Stimulated activated naive B cell treated with anti-CD40 and anti-IgM and Interleukin-4, amounts not matched to agents 10 μg/mL and 1 μg/mL and 100 μg/mL, for 72 hours (primary cell): ENCODE data around the gene NCKAP1.
"Not testable (repeated sequence)": the region's sequence is repeated elsewhere in the genome, so short reads cannot be mapped to it uniquely, and the experiment has no call there.

Experiments
- ATAC-seq, 2 donors: fragments of 150-1000 bp; cut with Tn5 transposase; replicated peaks; 2 replicates each; pipeline ENCODE4 v1.10.0; 2021; ENCODE audit warnings: moderate library complexity in 1 of 2
- DNase-seq: peaks from one replicate; pipeline ENCODE4 v3.0.0; 2021
- H3K27ac Mint-ChIP-seq: one replicate; pipeline ENCODE4 v1.8.0; 2022; ENCODE audit warnings: mild to moderate bottlenecking, mixed read lengths
- H3K27me3 Mint-ChIP-seq, 2 donors: one replicate each; pipeline ENCODE4 v1.8.0; 2022; ENCODE audit warnings: mixed read lengths in 2 of 2
- H3K36me3 Mint-ChIP-seq, 2 donors: one replicate each; pipeline ENCODE4 v1.8.0; 2022; ENCODE audit warnings: mixed read lengths in 2 of 2, mild to moderate bottlenecking in 1 of 2
- H3K4me1 Mint-ChIP-seq, 2 donors: one replicate each; pipeline ENCODE4 v1.8.0; 2022; ENCODE audit warnings: mixed read lengths in 2 of 2, mild to moderate bottlenecking in 1 of 2
- H3K4me3 Mint-ChIP-seq, 2 donors: one replicate each; pipeline ENCODE4 v1.8.0; 2022; ENCODE audit warnings: mild to moderate bottlenecking in 2 of 2, mixed read lengths in 2 of 2, moderate library complexity in 1 of 2
- H3K9me3 Mint-ChIP-seq, 2 donors: one replicate each; pipeline ENCODE4 v1.8.0; 2022; ENCODE audit warnings: mixed read lengths in 2 of 2, mild to moderate bottlenecking in 1 of 2

The NCKAP1 gene

DNA sequence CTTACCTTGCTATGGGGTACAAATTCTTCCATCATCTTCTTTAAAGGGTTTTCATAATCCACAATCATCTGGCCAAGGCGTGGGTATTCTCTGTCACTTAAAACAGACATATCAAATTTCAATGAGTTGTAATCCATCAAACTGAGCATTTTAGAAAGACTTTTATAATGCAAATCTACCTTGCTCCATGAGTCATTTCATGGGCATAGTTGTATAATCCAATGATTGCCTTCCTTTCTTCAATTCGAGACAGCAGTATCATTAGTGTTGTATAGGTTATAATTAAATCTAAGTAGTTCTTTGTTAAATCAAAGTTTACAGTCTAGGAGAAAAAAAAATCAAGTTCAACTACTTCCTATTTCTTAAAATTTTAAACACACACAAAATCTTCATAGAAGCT, 36.3 kb downstream of the NCKAP1 start:
- no peak overlapping the region for H3K4me3 Mint-ChIP-seq
- no peak for ATAC-seq
- H3K27me3 Mint-ChIP-seq, result peaks cover 26 to 48% of the 10 kb centered on the region in 2 donors
- no peaks in the 10 kb centered on the region for H3K4me1 Mint-ChIP-seq
- H3K36me3 Mint-ChIP-seq, result no peaks in the 10 kb centered on the region
- no peak overlapping the region for H3K27ac Mint-ChIP-seq
- no peak for DNase-seq
- H3K9me3 Mint-ChIP-seq, result no peaks in the 10 kb centered on the region

DNA sequence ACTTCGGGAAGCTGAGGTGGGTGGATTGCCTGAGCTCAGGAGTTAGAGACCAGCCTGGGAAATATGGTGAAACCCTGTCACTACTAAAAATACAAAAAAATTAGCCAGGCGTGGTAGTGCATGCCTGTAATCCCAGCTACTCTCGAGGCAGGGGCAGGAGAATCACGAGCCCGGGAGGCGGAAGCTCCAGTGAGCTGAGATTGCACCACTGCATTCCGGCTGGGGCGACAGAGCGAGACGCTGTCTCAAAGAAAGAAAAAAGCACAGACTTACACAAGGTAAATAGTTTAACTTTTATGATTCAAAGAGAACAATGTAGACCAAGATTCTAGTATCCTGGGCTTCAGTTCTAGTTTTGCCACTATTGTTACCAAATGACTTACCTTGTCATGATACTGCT, 37.4 kb downstream of the NCKAP1 start:
- DNase-seq, result no peak
- no peak for ATAC-seq
- H3K36me3 Mint-ChIP-seq, result no peaks in the 10 kb centered on the region
- H3K27me3 Mint-ChIP-seq, result peaks cover 27 to 53% of the 10 kb centered on the region in 2 donors
- no peak overlapping the region for H3K27ac Mint-ChIP-seq
- no peaks in the 10 kb centered on the region for H3K9me3 Mint-ChIP-seq
- no peaks in the 10 kb centered on the region for H3K4me1 Mint-ChIP-seq
- H3K4me3 Mint-ChIP-seq, result no peak overlapping the region

DNA sequence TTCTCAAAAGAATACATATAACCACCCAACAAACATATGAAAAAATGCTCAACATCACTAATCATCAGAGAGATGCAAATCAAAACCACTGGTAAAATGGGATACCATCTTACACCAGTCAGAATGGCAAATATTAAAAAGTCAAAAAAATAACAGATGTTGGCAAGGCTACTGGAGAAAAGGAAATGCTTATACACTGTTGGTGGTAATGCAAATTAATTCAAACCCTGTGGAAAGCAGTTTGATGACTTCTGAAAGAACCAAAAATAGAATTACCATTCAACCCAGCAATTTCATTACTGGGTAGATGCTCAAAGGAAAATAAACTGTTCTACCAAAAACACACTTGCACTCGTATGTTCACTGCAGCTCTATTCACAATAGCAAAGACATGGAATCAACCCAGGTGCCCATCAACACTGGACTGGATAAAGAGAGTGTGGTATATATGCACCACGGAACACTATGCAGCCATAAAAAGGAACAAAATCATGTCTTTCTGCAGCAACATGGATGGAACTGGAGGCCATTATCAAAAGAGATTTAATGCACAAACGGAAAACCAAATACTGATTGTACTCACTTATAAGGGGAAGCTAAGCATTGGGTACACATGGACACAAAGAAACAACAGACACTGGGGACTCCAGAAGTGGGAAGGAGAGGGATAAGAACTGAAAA, 38.8 kb downstream of the NCKAP1 start:
- Mint-ChIP-seq H3K27ac (no peak overlapping the region), H3K4me3 (no peak overlapping the region), H3K27me3 (peaks cover 24 to 46% of the 10 kb centered on the region in 2 donors), H3K9me3 (no peaks in the 10 kb centered on the region), H3K4me1 (no peaks in the 10 kb centered on the region), H3K36me3 (no peaks in the 10 kb centered on the region)
- ATAC-seq (no peak), DNase-seq (no peak)

DNA sequence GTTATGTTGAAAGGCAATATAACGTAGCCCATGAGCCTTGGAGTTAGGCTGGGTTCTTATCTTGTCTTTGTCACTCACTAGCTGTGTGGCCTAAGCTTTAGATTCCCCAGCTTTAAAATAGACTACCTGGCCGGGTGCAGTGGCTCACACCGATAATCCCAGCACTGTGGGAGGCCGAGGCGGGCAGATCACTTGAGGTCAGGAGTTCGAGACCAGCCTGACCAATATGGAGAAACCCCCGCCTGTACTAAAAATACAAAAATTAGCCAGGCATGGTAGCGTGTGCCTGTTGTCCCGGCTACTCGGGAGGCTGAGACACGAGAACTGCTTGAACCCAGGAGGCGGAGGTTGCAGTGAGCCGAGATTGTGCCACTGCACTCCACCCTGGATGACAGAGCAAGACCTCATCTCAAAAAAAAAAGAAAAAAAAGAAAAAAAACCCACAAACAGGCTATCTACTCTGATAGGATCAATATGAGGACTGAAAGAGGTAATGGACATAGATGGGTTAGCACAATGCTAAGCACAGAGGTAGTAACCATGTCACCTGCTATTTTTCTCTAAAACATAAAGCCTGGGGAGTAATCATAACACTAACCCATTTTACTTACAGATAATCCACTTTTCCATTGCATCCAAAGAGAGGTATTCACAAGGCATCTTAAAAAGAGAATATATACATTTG, 43.9 kb downstream of the NCKAP1 start:
- H3K36me3 Mint-ChIP-seq, result no peaks in the 10 kb centered on the region
- DNase-seq (no peak), ATAC-seq (no peak)
- peaks cover 19 to 33% of the 10 kb centered on the region in 2 donors for H3K27me3 Mint-ChIP-seq
- no peaks in the 10 kb centered on the region for H3K9me3 Mint-ChIP-seq
- H3K4me1 Mint-ChIP-seq, result no peaks in the 10 kb centered on the region
- no peak overlapping the region for H3K27ac Mint-ChIP-seq
- H3K4me3 Mint-ChIP-seq, result no peak overlapping the region

DNA sequence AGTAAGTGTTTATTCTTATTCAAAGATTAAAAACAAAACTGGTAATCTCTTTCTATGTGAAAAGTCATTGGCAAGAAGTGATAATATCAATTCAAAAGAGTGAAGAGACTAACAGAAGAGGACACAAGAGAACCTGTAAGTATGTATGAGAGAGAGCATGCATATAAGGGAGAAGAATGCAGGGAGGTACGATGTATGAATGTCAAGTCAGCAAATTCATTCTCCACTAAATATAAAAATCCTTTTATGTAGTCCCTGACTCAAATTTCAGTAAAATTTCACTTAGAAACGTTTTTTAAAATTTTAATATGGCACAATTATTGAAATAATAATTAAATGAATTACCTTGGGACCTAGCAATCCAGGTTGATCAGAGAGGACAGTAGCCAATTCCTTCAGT, 55.3 kb downstream of the NCKAP1 start:
- H3K27ac Mint-ChIP-seq, result no peak overlapping the region
- ATAC-seq, result no peak

DNA sequence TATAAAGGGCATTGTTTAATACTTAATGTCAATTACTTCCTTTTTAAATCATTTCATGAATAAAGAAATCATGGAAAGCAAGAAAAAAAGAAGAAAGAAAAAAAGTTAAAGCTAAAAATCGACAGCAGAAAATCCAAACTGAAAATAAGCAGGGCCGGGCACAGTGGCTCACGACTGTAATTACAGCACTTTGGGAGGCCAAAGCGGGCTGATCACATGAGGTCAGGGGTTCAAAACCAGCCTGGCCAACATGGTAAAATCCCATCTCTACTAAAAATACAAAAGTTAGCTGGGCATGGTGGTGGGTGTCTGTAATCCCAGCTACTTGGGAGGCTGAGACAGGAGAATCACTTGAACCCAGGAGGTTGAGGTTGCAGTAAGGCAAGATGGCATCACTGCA, 56.8 kb downstream of the NCKAP1 start:
- ATAC-seq, H3K36me3 Mint-ChIP-seq, H3K27ac Mint-ChIP-seq, H3K9me3 Mint-ChIP-seq, H3K27me3 Mint-ChIP-seq, H3K4me1 Mint-ChIP-seq, H3K4me3 Mint-ChIP-seq, DNase-seq: not testable (repeated sequence)

More for the DNA sequence above, 55.3 kb downstream of the NCKAP1 start:
- Mint-ChIP-seq H3K4me3 (no peak overlapping the region), H3K27me3 (peaks cover 0 to 4% of the 10 kb centered on the region in 2 donors), H3K4me1 (no peaks in the 10 kb centered on the region), H3K9me3 (no peaks in the 10 kb centered on the region), H3K36me3 (no peaks in the 10 kb centered on the region)
- DNase-seq, result no peak

DNA sequence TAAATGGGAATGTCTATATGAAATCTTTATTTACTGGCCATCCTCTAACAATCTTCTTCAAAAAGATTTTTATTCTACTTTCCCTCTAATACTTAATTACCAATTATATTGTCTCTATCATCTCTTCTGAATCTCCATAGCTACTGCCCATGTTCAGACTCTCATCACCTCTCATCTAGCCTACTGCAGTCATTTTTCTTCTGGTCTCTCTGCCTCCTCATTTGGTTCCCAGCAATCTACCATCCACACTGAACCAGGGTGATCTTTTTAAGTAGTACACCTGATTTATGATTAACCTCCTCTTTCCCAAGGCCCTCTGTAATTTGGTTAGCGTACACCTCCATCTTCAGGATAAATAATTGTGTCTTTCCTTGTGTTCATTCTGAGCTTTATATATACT, 57.6 kb downstream of the NCKAP1 start:
- H3K4me1 Mint-ChIP-seq, result no peaks in the 10 kb centered on the region
- DNase-seq (no peak), ATAC-seq (no peak)
- H3K27ac Mint-ChIP-seq, result no peak overlapping the region
- H3K9me3 Mint-ChIP-seq, result no peaks in the 10 kb centered on the region
- H3K36me3 Mint-ChIP-seq, result no peaks in the 10 kb centered on the region
- H3K27me3 Mint-ChIP-seq, result peaks cover 0 to 4% of the 10 kb centered on the region in 2 donors
- no peak overlapping the region for H3K4me3 Mint-ChIP-seq

DNA sequence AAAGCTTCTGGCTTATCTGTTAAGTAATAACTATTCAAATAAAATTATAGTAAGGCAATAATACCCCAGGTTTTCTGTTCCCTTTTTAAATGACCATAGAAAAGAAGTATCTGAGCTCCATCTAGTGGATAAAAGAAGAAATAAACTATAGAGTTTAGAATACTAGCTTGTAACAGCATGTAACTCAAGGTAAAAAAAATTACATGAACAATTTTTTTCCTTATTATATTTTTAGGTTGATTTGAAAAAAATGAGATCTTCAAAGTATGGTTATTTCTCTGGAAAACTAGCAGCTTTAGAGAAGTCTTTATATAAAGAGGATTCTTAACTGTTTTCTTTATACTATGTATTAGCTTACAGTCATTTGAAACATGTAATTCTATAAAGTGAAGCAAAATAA, 58.1 kb downstream of the NCKAP1 start:
- DNase-seq (no peak), ATAC-seq (peak; percentile 74 to 84)
- Mint-ChIP-seq H3K36me3 (no peaks in the 10 kb centered on the region), H3K4me1 (no peaks in the 10 kb centered on the region), H3K4me3 (no peak overlapping the region), H3K9me3 (no peaks in the 10 kb centered on the region), H3K27ac (no peak overlapping the region), H3K27me3 (peaks cover 0 to 4% of the 10 kb centered on the region in 2 donors)

DNA sequence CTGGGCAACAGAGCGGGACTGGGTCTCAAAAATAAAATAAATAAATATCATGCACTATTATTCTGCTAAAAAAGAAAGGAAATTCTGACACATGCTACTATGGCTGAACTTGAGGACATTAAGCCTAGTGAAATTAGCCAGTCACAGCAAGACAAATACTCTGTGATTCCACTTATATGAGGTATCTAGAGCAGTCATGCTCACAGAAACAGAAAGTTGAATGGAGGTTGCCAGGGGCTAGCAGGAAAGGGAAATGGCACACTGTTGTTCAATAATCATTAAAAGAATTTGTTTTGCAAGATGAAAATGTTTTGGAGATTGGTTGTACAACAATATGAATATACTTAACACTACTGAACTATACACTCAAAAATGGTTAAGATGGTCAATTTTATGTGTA, 60.8 kb downstream of the NCKAP1 start:
- DNase-seq, result no peak

DNA sequence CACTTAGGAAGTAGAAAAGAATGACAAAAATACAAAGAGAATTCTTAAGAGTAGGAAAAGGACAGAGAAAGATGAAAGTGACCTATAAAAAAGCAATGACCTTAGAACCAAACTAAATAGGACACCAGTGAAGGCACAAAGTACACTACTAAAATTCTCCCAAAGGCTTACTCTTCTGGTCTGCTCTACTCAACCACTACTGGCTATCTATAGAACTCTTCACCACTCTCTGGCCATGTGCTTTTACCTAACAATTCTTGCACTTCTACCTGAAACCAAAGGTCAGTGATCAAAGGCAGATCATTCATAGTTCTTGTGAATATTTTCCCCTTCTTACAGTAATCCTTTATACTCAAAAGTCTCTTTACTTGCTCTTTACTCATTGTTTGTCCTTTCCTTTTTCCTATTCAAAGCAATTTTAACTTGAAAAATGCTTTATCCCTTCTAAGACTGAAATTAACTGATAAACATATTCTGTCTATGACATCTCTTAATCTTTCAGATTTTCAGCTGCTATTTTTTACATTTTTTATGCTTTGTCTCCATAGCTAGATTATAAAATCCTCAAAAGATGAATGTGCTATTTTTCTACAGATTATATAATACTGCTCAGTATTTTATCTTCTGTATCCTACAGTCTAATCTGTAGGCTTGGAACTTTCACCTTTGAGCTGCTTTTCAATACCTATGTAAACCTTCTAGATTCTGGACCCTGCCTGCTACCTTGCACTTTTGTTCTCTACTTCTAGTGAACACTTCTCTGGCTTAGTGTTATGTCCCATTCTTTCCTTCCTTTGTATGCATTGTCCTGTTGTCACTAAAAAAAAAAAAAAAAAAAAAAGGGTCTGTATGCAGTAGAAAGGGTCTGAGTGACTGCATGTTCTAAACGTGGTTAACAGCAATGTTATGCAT, 64.6 kb downstream of the NCKAP1 start:
- Mint-ChIP-seq H3K4me3 (no peak overlapping the region), H3K27ac (no peak overlapping the region), H3K9me3 (peaks cover 0 to 2% of the 10 kb centered on the region in 2 donors), H3K4me1 (peaks cover 0 to 3% of the 10 kb centered on the region in 2 donors), H3K27me3 (peaks cover 11 to 32% of the 10 kb centered on the region in 2 donors), H3K36me3 (no peaks in the 10 kb centered on the region)
- ATAC-seq (peak in 1 of 2 donors; percentile 34), DNase-seq (no peak)

More for the DNA sequence above, 60.8 kb downstream of the NCKAP1 start:
- ATAC-seq, result no peak
- Mint-ChIP-seq H3K4me3 (no peak overlapping the region), H3K4me1 (peaks cover 0 to 2% of the 10 kb centered on the region in 2 donors), H3K27me3 (peaks cover 4% of the 10 kb centered on the region in 2 donors), H3K36me3 (no peaks in the 10 kb centered on the region), H3K9me3 (no peaks in the 10 kb centered on the region), H3K27ac (no peak overlapping the region)

DNA sequence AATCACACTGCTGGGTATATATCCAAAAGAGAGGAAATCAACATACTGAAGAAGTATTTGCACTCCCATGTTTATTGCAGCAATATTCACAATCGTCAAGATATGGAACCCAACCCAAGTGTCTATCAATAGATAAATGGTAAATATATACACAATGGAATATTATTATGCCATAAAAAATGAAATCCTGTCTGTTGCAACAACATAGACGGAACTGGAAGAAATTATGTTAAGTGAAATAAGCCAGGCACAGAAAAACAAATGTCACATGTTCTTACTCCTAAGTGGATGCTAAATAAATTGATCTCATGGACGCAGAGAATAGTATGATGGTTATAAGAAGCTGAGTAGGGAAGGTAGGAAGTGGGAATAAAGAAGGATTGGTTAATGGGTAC, 65.7 kb downstream of the NCKAP1 start:
- Mint-ChIP-seq H3K9me3 (peaks cover 0 to 2% of the 10 kb centered on the region in 2 donors), H3K36me3 (no peaks in the 10 kb centered on the region), H3K4me1 (peaks cover 0 to 3% of the 10 kb centered on the region in 2 donors), H3K4me3 (no peak overlapping the region), H3K27ac (no peak overlapping the region), H3K27me3 (peaks cover 17 to 32% of the 10 kb centered on the region in 2 donors)
- no peak for DNase-seq
- ATAC-seq, result no peak

DNA sequence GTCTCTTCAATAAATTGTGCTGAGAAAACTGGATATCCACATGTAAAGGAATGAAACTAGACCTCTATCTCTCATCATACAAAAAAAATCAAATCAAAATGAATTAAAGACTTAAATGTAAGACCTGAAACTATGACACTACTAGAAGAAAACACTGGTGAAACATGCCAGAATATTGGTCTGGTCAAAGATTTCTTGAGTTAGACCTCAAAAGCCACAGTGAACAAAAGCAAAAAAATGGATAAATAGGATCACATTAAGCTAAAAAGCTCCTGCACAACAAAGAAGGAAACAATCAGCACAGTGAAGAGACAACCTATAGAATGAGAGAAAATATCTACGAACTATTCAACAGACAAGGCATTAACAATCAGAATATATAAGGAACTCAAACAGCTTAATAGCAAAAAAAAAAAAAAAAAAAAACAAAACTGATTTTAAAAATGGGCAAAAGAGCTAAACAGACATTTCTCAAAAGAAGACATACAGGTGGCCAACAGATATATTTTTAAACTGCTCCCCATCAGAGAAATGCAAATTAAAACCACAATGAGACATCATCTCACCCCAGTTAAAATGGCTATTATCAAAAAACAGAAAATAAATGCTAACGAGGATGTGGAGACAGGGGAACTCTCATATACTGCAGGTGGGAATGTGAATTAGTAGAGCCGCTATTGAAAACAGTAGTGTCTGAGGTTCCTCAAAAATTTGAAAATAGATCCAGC, 66.3 kb downstream of the NCKAP1 start:
- Mint-ChIP-seq H3K4me1 (peaks cover 0 to 3% of the 10 kb centered on the region in 2 donors), H3K27ac (peak overlapping the region; percentile 16), H3K9me3 (peaks cover 0 to 2% of the 10 kb centered on the region in 2 donors), H3K4me3 (no peak overlapping the region), H3K27me3 (peaks cover 17 to 32% of the 10 kb centered on the region in 2 donors), H3K36me3 (no peaks in the 10 kb centered on the region)
- ATAC-seq, result no peak
- no peak for DNase-seq

DNA sequence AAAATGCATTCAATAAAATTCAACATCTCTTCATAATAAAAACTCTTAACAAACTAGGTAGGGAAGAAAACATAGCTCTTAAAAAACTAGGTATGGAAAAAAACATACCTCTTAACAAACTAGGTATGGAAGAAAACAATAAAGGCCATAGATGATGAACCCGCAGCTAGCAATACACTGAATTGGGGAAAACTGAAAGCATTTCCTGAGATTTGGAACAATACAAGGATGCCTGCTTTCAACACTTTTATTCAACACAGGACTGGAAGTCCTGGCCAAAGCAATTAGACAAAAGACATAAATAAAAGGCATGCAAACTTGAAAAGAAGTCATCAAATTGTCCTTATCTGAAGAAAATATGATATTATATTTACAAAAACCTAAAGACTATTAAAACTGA, 67.8 kb downstream of the NCKAP1 start:
- H3K27ac Mint-ChIP-seq, result no peak overlapping the region
- peaks cover 17 to 32% of the 10 kb centered on the region in 2 donors for H3K27me3 Mint-ChIP-seq
- DNase-seq (no peak), ATAC-seq (no peak)
- H3K4me3 Mint-ChIP-seq, result no peak overlapping the region
- no peaks in the 10 kb centered on the region for H3K36me3 Mint-ChIP-seq
- H3K4me1 Mint-ChIP-seq, result peaks cover 0 to 3% of the 10 kb centered on the region in 2 donors
- H3K9me3 Mint-ChIP-seq, result peaks cover 0 to 2% of the 10 kb centered on the region in 2 donors

DNA sequence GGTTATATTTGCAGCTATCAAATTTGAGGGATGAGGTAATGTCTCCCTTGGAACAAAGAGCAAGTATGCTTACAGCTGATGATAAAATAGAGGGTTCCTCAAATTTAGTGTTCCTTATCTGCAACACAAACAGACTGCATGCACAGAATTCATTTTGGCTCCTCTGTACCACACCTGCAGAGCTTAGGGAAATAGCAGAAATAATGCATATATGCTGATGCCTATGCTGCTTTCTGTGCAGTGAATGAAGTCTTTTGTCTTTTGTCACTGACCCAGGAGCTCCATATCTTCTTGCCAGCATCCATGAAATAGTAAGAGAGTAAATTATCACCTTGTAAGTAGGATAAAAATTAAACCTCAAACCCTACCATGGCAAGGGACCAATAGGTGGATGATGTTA, 69.8 kb downstream of the NCKAP1 start:
- Mint-ChIP-seq H3K27me3 (peaks cover 17 to 33% of the 10 kb centered on the region in 2 donors), H3K4me3 (no peak overlapping the region), H3K9me3 (peaks cover 0 to 2% of the 10 kb centered on the region in 2 donors), H3K27ac (no peak overlapping the region), H3K36me3 (no peaks in the 10 kb centered on the region), H3K4me1 (peaks cover 0 to 2% of the 10 kb centered on the region in 2 donors)
- ATAC-seq (no peak), DNase-seq (no peak)
